SK-N-SH (cell line): ENCODE results near the gene CERS6. TPM values are rescaled to one million over a fixed set of nuclear protein-coding genes. Genes with fewer than 3 reads are reported as not detected.

Source experiments
- CTCF ChIA-PET: fragments of 300-600, 350-600 bp; formaldehyde crosslinking; extraction: SDS; loops from one replicate; lab custom pipeline; 2021; lab: Yijun Ruan, JAX
- POLR2A ChIA-PET: fragments of 350-600 bp; sonication (Branson Sonifier 250); formaldehyde crosslinking; extraction: SDS; loops from one replicate; lab custom pipeline; 2020; ENCODE audit warnings: antibody characterized with exemption, inconsistent platforms; lab: Yijun Ruan, JAX
- DNase-seq: peaks from one replicate; pipeline ENCODE4 v3.0.0; 2012
- H2AFZ ChIP-seq: fragments of 200-600 bp; sonication (generic); 2 replicates; pipeline ENCODE4 v1.8.1; 2016; ENCODE audit warnings: antibody characterized with exemption, mild to moderate bottlenecking, low read depth
- H3F3A ChIP-seq: fragments of 200-600 bp; sonication (generic); replicated peaks from 2 replicates; pipeline ENCODE3; 2016; ENCODE audit warnings: antibody characterized with exemption, mild to moderate bottlenecking; ENCODE audit not compliant: insufficient read depth
- H3K27ac ChIP-seq, 2 experiments: fragments of 200-500 bp in 1 of 2; fragments of 200-600 bp in 1 of 2; sonication (Bioruptor generic) in 1 of 2; sonication (generic), shearing (Covaris generic) in 1 of 2; 2 replicates each; pipeline versions ENCODE4 v1.5.1 to v1.6.1; 2014 to 2016; ENCODE audit warnings: low read depth in 2 of 2, inconsistent platforms in 1 of 2, low read length in 1 of 2, mild to moderate bottlenecking in 1 of 2, mixed read lengths in 1 of 2
- H3K27me3 ChIP-seq: fragments of 200-600 bp; sonication (generic), shearing (Covaris generic); 2 replicates; pipeline ENCODE4 v1.6.1; 2016; ENCODE audit warnings: mixed run types; ENCODE audit not compliant: insufficient read depth
- H3K36me3 ChIP-seq, 2 experiments: fragments of 200-500 bp in 1 of 2; fragments of 200-600 bp in 1 of 2; sonication (Bioruptor generic) in 1 of 2; sonication (generic) in 1 of 2; replicated peaks in 1 of 2; 2 replicates each; pipeline versions ENCODE3 to v1.5.1; 2014 to 2016; ENCODE audit warnings: low read length in 1 of 2, mild to moderate bottlenecking in 1 of 2; ENCODE audit not compliant: insufficient read depth in 2 of 2, control insufficient read depth in 1 of 2
- H3K4me1 ChIP-seq, 2 experiments: fragments of 200-500 bp in 1 of 2; fragments of 200-600 bp in 1 of 2; sonication (Bioruptor generic) in 1 of 2; sonication (generic), shearing (Covaris generic) in 1 of 2; 2 replicates each; pipeline versions ENCODE4 v1.5.1 to v1.6.1; 2014 to 2016; ENCODE audit warnings: low read depth in 1 of 2, low read length in 1 of 2, mixed run types in 1 of 2; ENCODE audit not compliant: insufficient read depth in 2 of 2, control insufficient read depth in 1 of 2
- H3K4me2 ChIP-seq: fragments of 200-600 bp; sonication (generic), shearing (Covaris generic); 2 replicates; pipeline ENCODE4 v1.6.1; 2017; ENCODE audit warnings: mixed run types
- H3K4me3 ChIP-seq, 2 experiments: fragments of 200-500 bp in 1 of 2; fragments of 200-600 bp in 1 of 2; sonication (Bioruptor generic) in 1 of 2; sonication (generic), shearing (Covaris generic) in 1 of 2; 2 replicates each; pipeline versions ENCODE4 v1.5.1 to v1.8.1; 2014 to 2016; ENCODE audit warnings: low read depth in 2 of 2, inconsistent platforms in 1 of 2, low read length in 1 of 2, mild to moderate bottlenecking in 1 of 2, mixed read lengths in 1 of 2, moderate library complexity in 1 of 2
- H3K79me2 ChIP-seq: fragments of 200-600 bp; sonication (generic); 2 replicates; pipeline ENCODE4 v1.8.1; 2017; ENCODE audit warnings: mild to moderate bottlenecking; ENCODE audit not compliant: insufficient read depth
- H3K9ac ChIP-seq: fragments of 200-600 bp; sonication (generic); 2 replicates; pipeline ENCODE4 v1.6.1; 2017; ENCODE audit warnings: mixed run types
- H3K9me2 ChIP-seq: fragments of 200-600 bp; sonication (generic); 2 replicates; pipeline ENCODE4 v1.6.1; 2017; ENCODE audit warnings: mixed run types
- H3K9me3 ChIP-seq: fragments of 200-600 bp; sonication (generic); 2 replicates; pipeline ENCODE4 v1.6.1; 2017; ENCODE audit warnings: mixed run types, mild to moderate bottlenecking, moderate library complexity
- H4K20me1 ChIP-seq: fragments of 200-600 bp; sonication (generic); 2 replicates; pipeline ENCODE4 v1.6.1; 2017; ENCODE audit warnings: mild to moderate bottlenecking, mixed run types; ENCODE audit not compliant: insufficient read depth
- CHD2 ChIP-seq: fragments of 150-350 bp; IDR thresholded peaks from 2 replicates; pipeline ENCODE4 v1.6.1; 2018; ENCODE audit warnings: low read length; ENCODE audit not compliant: partially characterized antibody
- CTCF ChIP-seq: fragments of 200-600 bp; sonication (generic); IDR thresholded peaks from 2 replicates; pipeline ENCODE4 v1.6.1; 2017; ENCODE audit warnings: antibody characterized with exemption, mild to moderate bottlenecking, moderate library complexity
- ELF1 ChIP-seq: IDR thresholded peaks from 2 replicates; pipeline ENCODE4 v1.4.0; 2012
- FOSL2 ChIP-seq: IDR thresholded peaks from 2 replicates; pipeline ENCODE4 v1.4.0; 2012; ENCODE audit warnings: low read depth, mild to moderate bottlenecking, moderate library complexity, borderline replicate concordance
- FOXM1 ChIP-seq: IDR thresholded peaks from 2 replicates; pipeline ENCODE4 v1.4.0; 2012; ENCODE audit warnings: low read depth, mild to moderate bottlenecking
- GABPA ChIP-seq: IDR thresholded peaks from 2 replicates; pipeline ENCODE4 v1.4.0; 2012; ENCODE audit warnings: low read depth, mild to moderate bottlenecking
- IRF3 ChIP-seq: fragments of 150-350 bp; IDR thresholded peaks from 2 replicates; pipeline ENCODE4 v1.6.1; 2016; ENCODE audit warnings: mild to moderate bottlenecking, low read depth, low read length
- MEF2A ChIP-seq: IDR thresholded peaks from 2 replicates; pipeline ENCODE4 v1.4.0; 2012; ENCODE audit warnings: low read depth, borderline replicate concordance
- MXI1 ChIP-seq: IDR thresholded peaks from 2 replicates; pipeline ENCODE4 v1.6.1; 2012; ENCODE audit warnings: mild to moderate bottlenecking, low read depth, low read length, improper control_type of control experiment
- NFIC ChIP-seq: IDR thresholded peaks from 2 replicates; pipeline ENCODE4 v1.4.0; 2012; ENCODE audit warnings: borderline replicate concordance
- NRF1 ChIP-seq: IDR thresholded peaks from 2 replicates; pipeline ENCODE4 v1.6.1; 2012; ENCODE audit warnings: low read depth, mild to moderate bottlenecking, low read length
- RXRA ChIP-seq: IDR thresholded peaks from 2 replicates; pipeline ENCODE4 v1.4.0; 2012; ENCODE audit warnings: low read depth, mild to moderate bottlenecking, borderline replicate concordance
- SIN3A ChIP-seq: IDR thresholded peaks from 2 replicates; pipeline ENCODE4 v1.6.1; 2012; ENCODE audit warnings: low read depth, mild to moderate bottlenecking, low read length, moderate library complexity, borderline replicate concordance
- SMC3 ChIP-seq: IDR thresholded peaks from 2 replicates; pipeline ENCODE4 v1.6.1; 2012; ENCODE audit warnings: low read depth, low read length, improper control_type of control experiment
- TCF12 ChIP-seq: IDR thresholded peaks from 2 replicates; pipeline ENCODE4 v1.4.0; 2012
- TEAD4 ChIP-seq: IDR thresholded peaks from 2 replicates; pipeline ENCODE4 v1.4.0; 2012; ENCODE audit warnings: mild to moderate bottlenecking, borderline replicate concordance; ENCODE audit not compliant: insufficient read depth
- ZBTB33 ChIP-seq: IDR thresholded peaks from 2 replicates; pipeline ENCODE4 v1.4.0; 2012; ENCODE audit warnings: low read depth, borderline replicate concordance
- WGBS: methylation state at CpG from one replicate; pipeline ENCODE4 v1.1.6; 2017; ENCODE audit warnings: low lambda C conversion rate; 5-methylcytosine and 5-hydroxymethylcytosine counted together
- polyA plus RNA-seq, 3 experiments: library from polyadenylated mRNA; depleted of rRNA; stranded (reverse); fragments of >200 nt; gene quantifications; 2 replicates each; pipeline ENCODE4 v1.2.3, GENCODE V29; 2012

The CERS6 gene
- polyA plus RNA-seq, 1 of the 3 experiments (the other 2 are of a cell fraction): 1.8 TPM

- 86% methylated on average over 4 of the region's 4 CpGs for WGBS
- no peaks in the 10 kb centered on the region for H3K27me3 ChIP-seq
- no peak for TF ChIP-seq NRF1
- TF ChIP-seq ELF1: no peak
- TF ChIP-seq NFIC: no peak
- no peak for TF ChIP-seq RXRA
- TF ChIP-seq TCF12: no peak
- TF ChIP-seq ZBTB33: no peak
- ChIA-PET CTCF (interaction anchor here (1.0 kb wide), 1 partner anchor 12 kb away, joined by 3 read pairs; no protein-coding TSS in a partner anchor), POLR2A (no interaction called here)
- no peak overlapping the region for H3K9ac ChIP-seq
- no peak overlapping the region for H3K4me2 ChIP-seq
- H3K9me3 ChIP-seq: no peaks in the 10 kb centered on the region
- no peak overlapping the region for H3K4me3 ChIP-seq
- peaks cover 0 to 4% of the 10 kb centered on the region in 2 experiments for H3K36me3 ChIP-seq
- no peaks in the 10 kb centered on the region; a peak in 2 of 4 replicates for H3K4me1 ChIP-seq
- no peak overlapping the region for H2AFZ ChIP-seq
- no peaks in the 10 kb centered on the region for H3K79me2 ChIP-seq
- no peak overlapping the region for H3K27ac ChIP-seq
- no peaks in the 10 kb centered on the region for H3F3A ChIP-seq
- no peaks in the 10 kb centered on the region for H4K20me1 ChIP-seq
- no peaks in the 10 kb centered on the region for H3K9me2 ChIP-seq
- DNase-seq: no peak
These were observed 111.8 kb downstream of the CERS6 start for GRCh38 chr2:168567836-168568235.

GRCh38 chr2:168568476-168569267, 112.6 kb downstream of the CERS6 start:
- WGBS: 91% methylated on average over 6 of the region's 6 CpGs
- no peak for TF ChIP-seq NRF1
- no peak for TF ChIP-seq TEAD4
- TF ChIP-seq IRF3: no peak
- no peak for TF ChIP-seq CHD2
- no peak for TF ChIP-seq GABPA
- TF ChIP-seq CTCF: no peak
- TF ChIP-seq FOXM1: no peak
- TF ChIP-seq MXI1: no peak
- TF ChIP-seq FOSL2: no peak
- TF ChIP-seq SIN3A: no peak
- no peak for TF ChIP-seq MEF2A
- no peak for TF ChIP-seq SMC3
- TF ChIP-seq RXRA: no peak
- POLR2A ChIA-PET: no interaction called here

More at GRCh38 chr2:168568476-168569267, 112.6 kb downstream of the CERS6 start:
- Histone ChIP-seq H3K9me3 (no peaks in the 10 kb centered on the region), H3K27ac (no peak overlapping the region), H3K9ac (no peak overlapping the region), H2AFZ (no peak overlapping the region), H4K20me1 (no peaks in the 10 kb centered on the region), H3K36me3 (no peaks in the 10 kb centered on the region), H3K4me2 (no peak overlapping the region), H3K9me2 (no peaks in the 10 kb centered on the region), H3F3A (no peaks in the 10 kb centered on the region), H3K4me1 (no peaks in the 10 kb centered on the region; a peak in 2 of 4 replicates), H3K4me3 (no peak overlapping the region), H3K79me2 (no peaks in the 10 kb centered on the region), H3K27me3 (no peaks in the 10 kb centered on the region)
- DNase-seq: no peak
- CTCF ChIA-PET: no interaction called here
